Uterus (tissue), 4 donors: ENCODE measurements around the gene NEUROD2. TPM values are rescaled to one million over a fixed set of nuclear protein-coding genes. Genes with fewer than 3 reads are reported as not detected.

Experiments
- DNase-seq, 2 donors: peaks; one replicate each; pipeline ENCODE4 v3.0.0-alpha.2; 2019 to 2020
- H3K27ac ChIP-seq, 2 donors: fragments of 200-600 bp; sonication (generic); 1 replicate in 1 of 2; 2 replicates in 1 of 2; pipeline ENCODE4 v1.5.1; 2016 to 2018
- H3K27me3 ChIP-seq, 2 donors: fragments of 200-600 bp; sonication (generic); one replicate each; pipeline ENCODE4 v1.5.1; 2018 to 2019; ENCODE audit warnings: control low read depth in 1 of 2
- H3K36me3 ChIP-seq, 2 donors: fragments of 200-600 bp; sonication (generic); one replicate each; pipeline ENCODE4 v1.5.1; 2019; ENCODE audit warnings: control low read depth in 1 of 2
- H3K4me1 ChIP-seq, 2 donors: fragments of 200-600 bp; sonication (generic); one replicate each; pipeline ENCODE4 v1.5.1; 2018 to 2019; ENCODE audit warnings: control low read depth in 1 of 2
- H3K4me3 ChIP-seq, 2 donors: fragments of 200-600 bp; sonication (generic); 1 replicate in 1 of 2; 2 replicates in 1 of 2; pipeline ENCODE4 v1.5.1; 2018 to 2019; ENCODE audit warnings: mild to moderate bottlenecking in 1 of 2
- H3K9me3 ChIP-seq, 2 donors: fragments of 200-600 bp; sonication (generic); one replicate each; pipeline ENCODE4 v1.5.1; 2019; ENCODE audit warnings: control low read depth in 1 of 2
- CTCF ChIP-seq, 4 experiments: fragments of 200-600 bp in 2 of 4; fragments of 450-650 bp in 2 of 4; sonication (generic) in 2 of 4; IDR thresholded peaks; one replicate each; pipeline ENCODE4 v1.5.1; 2016 to 2019; ENCODE audit warnings: antibody characterized with exemption in 4 of 4, mild to moderate bottlenecking in 2 of 4, moderate library complexity in 1 of 4
- POLR2A ChIP-seq, 2 donors: fragments of 450-650 bp; IDR thresholded peaks; one replicate each; pipeline ENCODE4 v1.6.1; 2016; ENCODE audit warnings: antibody characterized with exemption in 2 of 2, mild to moderate bottlenecking in 1 of 2, moderate library complexity in 1 of 2
- intact Hi-C: fragments of 100-400 bp; cut with DNase I; formaldehyde crosslinking; loops from one replicate; pipeline ENCODE4 v1.15.1; 2023; ENCODE audit warnings: low total_unique reads
- total RNA-seq, 4 donors: library from RNA; depleted of rRNA in 3 of 4; stranded (reverse); fragments of >200 nt in 3 of 4; gene quantifications; one replicate each; pipeline versions ENCODE4 v1.1.0 to v1.2.4, GENCODE V29; 2014 to 2023
- donor health status: DM: yes; HTN: yes; CAD: no.

NEUROD2 gene
- total RNA-seq, 4 donors from 2014 or later, result not detected

DNA sequence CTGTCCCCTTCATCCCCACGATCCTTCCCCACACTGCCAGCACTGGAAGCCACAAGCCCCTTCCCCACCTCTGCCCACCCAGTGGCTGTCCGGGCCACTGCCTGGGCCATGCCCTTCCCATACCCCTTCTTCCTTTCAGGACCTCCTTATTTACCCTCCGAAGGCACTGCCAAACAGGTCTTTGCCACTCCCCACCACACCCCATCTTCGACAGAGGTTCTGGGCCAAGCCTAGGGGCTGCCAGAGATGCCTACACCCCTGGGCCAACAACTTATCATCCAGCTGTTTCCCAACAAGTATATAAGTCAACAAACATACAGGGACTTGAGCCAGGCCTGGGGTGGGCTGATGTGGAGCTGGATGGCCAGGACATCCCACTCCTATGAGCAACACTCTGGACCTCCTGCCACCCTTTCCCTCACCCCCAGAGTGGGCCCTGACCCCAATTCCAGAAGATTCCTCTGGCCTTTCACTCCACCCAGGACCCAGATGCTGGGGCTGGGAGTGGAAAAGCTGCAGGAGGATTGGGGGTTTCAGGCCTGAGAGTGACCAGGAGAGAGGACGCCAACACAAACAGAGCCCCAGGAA, 17.6 kb upstream of the NEUROD2 start:
- intact Hi-C loops, result loop anchor here (10.0 kb wide), 1 partner anchor 70 kb away; no protein-coding TSS in a partner anchor
- H3K27ac ChIP-seq, result no peak overlapping the region

DNA sequence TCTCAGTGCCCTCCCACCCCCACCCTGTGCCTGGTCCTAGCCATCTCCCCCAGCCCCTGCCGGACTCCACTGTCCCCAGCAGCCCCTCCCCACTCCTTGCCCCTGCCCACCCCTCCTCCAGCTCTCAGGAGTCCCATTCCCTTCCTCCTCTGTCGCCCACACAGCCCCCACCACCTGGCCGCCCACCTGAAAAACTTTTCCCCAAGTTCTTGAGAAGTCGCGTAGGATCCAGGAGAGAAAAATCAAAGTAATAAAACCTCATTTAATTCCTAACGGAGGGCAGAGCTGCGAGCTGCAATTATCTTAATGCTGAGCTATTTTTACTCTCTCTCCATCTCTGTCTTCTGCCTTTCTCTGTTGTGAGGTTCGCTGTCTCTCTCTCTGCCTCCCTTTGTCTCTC, 16.6 kb upstream of the NEUROD2 start:
- peaks cover 0 to 13% of the 10 kb centered on the region in 2 donors for H3K4me1 ChIP-seq
- no peaks in the 10 kb centered on the region for H3K36me3 ChIP-seq
- no peak overlapping the region for H3K4me3 ChIP-seq
- no peak overlapping the region for H3K27ac ChIP-seq
- intact Hi-C loops, result loop anchor here (5.0 to 10.0 kb wide), 2 partner anchors 70 to 128 kb away; no protein-coding TSS in a partner anchor
- no peak for DNase-seq
- H3K9me3 ChIP-seq, result no peaks in the 10 kb centered on the region
- peaks cover 22% of the 10 kb centered on the region in 2 donors for H3K27me3 ChIP-seq
- TF ChIP-seq POLR2A (IDR thresholded peaks at IDR 0.05) (no peak), CTCF (IDR thresholded peaks at IDR 0.05) (no peak)

More for the DNA sequence above, 17.6 kb upstream of the NEUROD2 start:
- peaks cover 0 to 13% of the 10 kb centered on the region in 2 donors for H3K4me1 ChIP-seq
- H3K4me3 ChIP-seq, result no peak overlapping the region
- H3K36me3 ChIP-seq, result no peaks in the 10 kb centered on the region
- no peak for DNase-seq
- TF ChIP-seq CTCF (IDR thresholded peaks at IDR 0.05) (no peak), POLR2A (IDR thresholded peaks at IDR 0.05) (no peak)
- H3K27me3 ChIP-seq, result peaks cover 22% of the 10 kb centered on the region in 2 donors
- no peaks in the 10 kb centered on the region for H3K9me3 ChIP-seq

DNA sequence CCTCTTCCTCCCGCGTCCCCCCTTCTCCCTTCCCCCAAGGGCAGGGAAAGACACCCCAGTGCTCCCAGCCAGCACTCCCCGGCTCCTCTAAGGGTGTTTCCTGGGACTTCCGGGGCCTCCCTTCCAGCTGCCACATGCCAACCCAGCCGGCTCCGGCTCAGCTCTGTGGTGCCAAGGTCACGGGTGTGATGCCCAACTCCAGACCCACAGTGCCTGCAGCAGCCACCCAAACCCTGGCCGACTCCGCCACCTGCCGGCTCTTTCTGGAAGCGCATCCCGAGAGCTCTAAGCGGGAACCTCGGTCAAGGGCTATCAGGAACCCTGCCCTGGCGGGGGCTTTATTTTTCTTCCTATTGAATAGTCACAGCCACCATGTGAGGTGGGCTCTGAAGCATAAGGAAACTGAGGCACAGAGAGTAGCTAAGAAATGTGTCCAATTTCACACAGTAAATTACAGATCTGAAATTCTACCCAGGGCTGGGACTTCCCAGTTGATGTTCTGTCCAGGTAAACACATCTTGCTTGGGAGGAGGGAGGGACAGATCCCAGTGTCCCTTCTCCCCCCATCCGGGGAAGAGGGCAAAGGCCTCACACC, 15.7 kb upstream of the NEUROD2 start:
- peaks cover 0 to 13% of the 10 kb centered on the region in 2 donors for H3K4me1 ChIP-seq
- H3K36me3 ChIP-seq, result no peaks in the 10 kb centered on the region
- no peak overlapping the region for H3K4me3 ChIP-seq
- no peak overlapping the region for H3K27ac ChIP-seq
- H3K9me3 ChIP-seq, result no peaks in the 10 kb centered on the region
- H3K27me3 ChIP-seq, result peaks cover 22% of the 10 kb centered on the region in 2 donors
- intact Hi-C loops, result loop anchor here (5.0 to 10.0 kb wide), 2 partner anchors 69 to 129 kb away; no protein-coding TSS in a partner anchor
- peak; percentile 72 to 76 for DNase-seq
- TF ChIP-seq CTCF (IDR thresholded peaks at IDR 0.05), result peak; percentile 83 to 90 (median 89)
- no peak for TF ChIP-seq POLR2A (IDR thresholded peaks at IDR 0.05)

- Histone ChIP-seq H3K27me3 (peaks cover 17 to 20% of the 10 kb centered on the region in 2 donors), H3K27ac (no peak overlapping the region), H3K36me3 (no peaks in the 10 kb centered on the region), H3K4me1 (peaks cover 0 to 11% of the 10 kb centered on the region in 2 donors), H3K4me3 (no peak overlapping the region), H3K9me3 (no peaks in the 10 kb centered on the region)
- intact Hi-C loops, result loop anchor here (5.0 to 10.0 kb wide), 2 partner anchors 68 to 130 kb away; no protein-coding TSS in a partner anchor
- TF ChIP-seq POLR2A (IDR thresholded peaks at IDR 0.05) (no peak), CTCF (IDR thresholded peaks at IDR 0.05) (no peak)
- no peak for DNase-seq
Measured at GRCh38 chr17:39622380-39623006, 14.8 kb upstream of the NEUROD2 start.
